Measurements from ENCODE around the gene CYS1.
"Not testable (repeated sequence)": the region's sequence is repeated elsewhere in the genome, so short reads cannot be mapped to it uniquely, and the experiment has no call there.

Gene CYS1

GRCh38 chr2:10012366-10012962 lies 67.7 kb downstream of the CYS1 start:
- DNase-seq (ENCODE audit: low read depth), result not testable (repeated sequence)

DNA sequence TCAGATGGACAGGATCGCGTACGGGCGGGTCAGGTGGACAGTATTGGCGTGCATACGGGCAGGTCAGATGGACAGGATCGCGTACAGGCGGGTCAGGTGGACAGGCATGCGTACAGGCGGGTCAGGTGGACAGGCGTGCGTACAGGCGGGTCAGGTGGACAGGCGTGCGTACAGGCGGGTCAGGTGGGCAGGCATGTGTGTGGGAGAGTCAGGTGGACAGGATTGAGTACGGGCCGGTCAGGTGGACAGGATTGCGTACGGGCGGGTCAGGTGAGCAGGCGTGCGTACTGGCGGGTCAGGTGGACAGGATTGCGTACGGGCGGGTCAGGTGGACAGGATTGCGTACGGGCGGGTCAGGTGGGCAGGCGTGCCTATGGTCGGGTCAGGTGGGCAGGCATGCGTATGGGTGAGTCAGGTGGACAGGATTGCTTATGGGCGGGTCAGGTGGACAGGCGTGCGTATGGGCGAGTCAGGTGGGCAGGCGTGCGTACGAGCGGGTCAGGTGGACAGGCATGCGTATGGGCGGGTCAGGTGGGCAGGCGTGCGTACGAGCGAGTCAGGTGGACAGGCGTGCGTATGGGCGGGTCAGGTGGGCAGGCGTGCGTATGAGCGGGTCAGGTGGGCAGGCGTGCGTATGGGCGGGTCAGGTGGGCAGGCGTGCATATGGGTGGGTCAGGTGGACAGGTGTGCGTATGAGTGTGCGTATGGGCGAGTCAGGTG lies 68.4 kb downstream of the CYS1 start:
- not testable (repeated sequence) for DNase-seq (ENCODE audit: low read depth)

- DNase-seq (ENCODE audit: low read depth), result not testable (repeated sequence)
Measured at GRCh38 chr2:10010861-10011605, 69.2 kb downstream of the CYS1 start.

- DNase-seq (ENCODE audit: low read depth), result no peak
Measured at GRCh38 chr2:10009811-10010781, 70.1 kb downstream of the CYS1 start.

- no peak for DNase-seq (ENCODE audit: low read depth)
Measured at GRCh38 chr2:10009271-10009810, 70.9 kb downstream of the CYS1 start.

- no peak for DNase-seq (ENCODE audit: low read depth)
Measured at GRCh38 chr2:10008809-10009176, 71.4 kb downstream of the CYS1 start.

DNA sequence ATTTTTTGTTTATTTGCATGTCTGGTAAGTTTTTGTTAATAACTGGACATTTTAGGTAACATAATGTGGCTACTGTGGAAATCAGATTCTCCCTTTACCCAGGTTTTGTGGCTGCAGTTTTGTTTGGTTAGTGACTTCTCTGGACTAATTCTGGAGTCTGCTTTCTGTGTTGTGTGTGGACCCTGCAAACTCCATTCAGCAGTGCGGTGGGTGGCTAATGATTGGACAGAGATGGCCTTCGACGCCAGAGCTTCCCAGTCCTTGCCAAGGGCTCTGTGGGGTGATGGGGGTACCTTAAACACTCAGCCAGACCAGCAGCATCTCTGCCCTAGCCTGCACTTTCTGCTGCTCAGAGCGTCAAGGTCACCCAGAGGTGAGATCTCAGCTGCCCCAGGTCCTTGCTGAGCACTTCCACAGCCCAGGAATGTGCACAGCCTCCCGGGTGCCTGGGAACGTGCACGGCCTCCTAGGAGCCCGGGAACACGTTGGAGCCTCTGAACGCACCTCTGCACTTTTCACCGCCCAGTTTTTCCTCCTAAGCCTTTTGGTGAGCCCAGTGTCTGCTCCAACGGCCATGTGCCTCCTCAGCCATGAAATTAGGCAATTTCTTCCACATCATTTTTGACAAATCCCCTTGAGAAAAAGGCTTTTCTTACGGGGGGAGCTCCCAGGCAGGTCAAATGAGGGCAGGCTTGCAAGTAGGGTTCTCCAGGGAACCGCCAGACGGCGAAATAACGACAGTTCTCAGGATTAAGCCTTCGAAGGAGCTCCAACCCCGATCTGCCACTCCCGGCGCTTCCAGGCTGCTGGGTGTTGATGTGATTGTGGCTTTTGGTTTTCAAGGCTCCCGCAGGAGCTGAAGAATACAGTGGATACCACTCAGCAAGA lies 72.0 kb downstream of the CYS1 start:
- DNase-seq (ENCODE audit: low read depth), result no peak

DNA sequence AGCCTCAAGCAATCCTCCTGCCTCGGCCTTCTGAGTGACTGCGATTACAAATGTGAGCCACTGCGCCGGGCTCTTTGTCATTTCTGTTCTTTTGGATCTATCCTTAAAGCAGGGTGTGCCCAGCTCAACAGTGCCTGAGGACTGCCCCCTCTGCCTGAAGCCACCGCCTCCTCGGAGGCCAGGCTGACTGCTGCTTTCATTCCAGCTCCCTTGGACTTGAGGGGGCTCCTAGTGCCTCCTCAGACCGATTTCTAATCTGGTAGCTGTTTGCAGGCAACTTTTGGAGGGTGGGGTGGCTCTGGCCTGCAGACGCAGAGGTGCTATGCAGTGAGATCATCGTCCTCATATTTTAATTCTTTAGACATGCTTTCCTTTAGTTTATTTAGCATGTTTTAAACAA lies 72.8 kb downstream of the CYS1 start:
- DNase-seq (ENCODE audit: low read depth), result no peak
